Trophoblast cell (in vitro differentiated cells and primary cell): ENCODE data around the gene NKX6-1.
A peak's percentile ranks its signal among the peaks of the same experiment; 100 is the strongest.

Experiments
- DNase-seq, 2 donors: peaks; one replicate each; pipeline ENCODE4 v3.0.0-alpha.2; 2016
- H2AFZ ChIP-seq: 2 replicates; pipeline ENCODE4 v1.6.1; 2013; ENCODE audit warnings: low read length, moderate library complexity, mild to moderate bottlenecking; ENCODE audit not compliant: insufficient read depth, poor library complexity
- H2AK5ac ChIP-seq: 2 replicates; pipeline ENCODE4 v1.6.1; 2013; ENCODE audit warnings: mild to moderate bottlenecking, low read length
- H2BK120ac ChIP-seq: 2 replicates; pipeline ENCODE4 v1.6.1; 2013; ENCODE audit warnings: low read length, mild to moderate bottlenecking, moderate library complexity; ENCODE audit not compliant: insufficient read depth, poor library complexity
- H2BK12ac ChIP-seq: 2 replicates; pipeline ENCODE4 v1.6.1; 2013; ENCODE audit warnings: mild to moderate bottlenecking, low read length, moderate library complexity
- H2BK5ac ChIP-seq: 2 replicates; pipeline ENCODE4 v1.6.1; 2013; ENCODE audit warnings: low read length, low read depth, moderate library complexity, mild to moderate bottlenecking; ENCODE audit not compliant: poor library complexity
- H3K14ac ChIP-seq: 2 replicates; pipeline ENCODE4 v1.6.1; 2013; ENCODE audit warnings: mild to moderate bottlenecking, low read length
- H3K18ac ChIP-seq: 2 replicates; pipeline ENCODE4 v1.6.1; 2013; ENCODE audit warnings: mild to moderate bottlenecking, low read length
- H3K23ac ChIP-seq: 2 replicates; pipeline ENCODE4 v1.6.1; 2013; ENCODE audit warnings: low read length
- H3K27ac ChIP-seq: 2 replicates; pipeline ENCODE4 v1.5.1; 2013; ENCODE audit warnings: low read depth, mild to moderate bottlenecking, inconsistent platforms, low read length, moderate library complexity
- H3K27me3 ChIP-seq: 2 replicates; pipeline ENCODE4 v1.6.1; 2013; ENCODE audit warnings: inconsistent platforms, mild to moderate bottlenecking, low read length, moderate library complexity; ENCODE audit not compliant: insufficient read depth
- H3K36me3 ChIP-seq, 2 experiments: 1 replicate in 1 of 2; 2 replicates in 1 of 2; pipeline ENCODE4 v1.6.1; 2013; ENCODE audit warnings: low read length in 2 of 2, mild to moderate bottlenecking in 2 of 2, moderate library complexity in 1 of 2; ENCODE audit not compliant: insufficient read depth in 2 of 2, control insufficient read depth in 1 of 2
- H3K4ac ChIP-seq: 2 replicates; pipeline ENCODE4 v1.6.1; 2013; ENCODE audit warnings: low read depth, mild to moderate bottlenecking, low read length, moderate library complexity
- H3K4me1 ChIP-seq, 2 experiments: 1 replicate in 1 of 2; 2 replicates in 1 of 2; pipeline ENCODE4 v1.6.1; 2013; ENCODE audit warnings: low read length in 2 of 2, mild to moderate bottlenecking in 2 of 2, moderate library complexity in 1 of 2; ENCODE audit not compliant: insufficient read depth in 2 of 2, control insufficient read depth in 1 of 2
- H3K4me2 ChIP-seq: 2 replicates; pipeline ENCODE4 v1.6.1; 2013; ENCODE audit warnings: inconsistent platforms, mild to moderate bottlenecking, low read length, moderate library complexity
- H3K4me3 ChIP-seq: 2 replicates; pipeline ENCODE4 v1.5.1; 2013; ENCODE audit warnings: mild to moderate bottlenecking, low read depth, low read length, inconsistent platforms
- H3K79me1 ChIP-seq: one replicate; pipeline ENCODE4 v1.6.1; 2013; ENCODE audit warnings: low read length
- H3K79me2 ChIP-seq: 2 replicates; pipeline ENCODE4 v1.6.1; 2013; ENCODE audit warnings: low read length, mild to moderate bottlenecking; ENCODE audit not compliant: control insufficient read depth, insufficient read depth, poor library complexity
- H3K9ac ChIP-seq: 2 replicates; pipeline ENCODE4 v1.6.1; 2013; ENCODE audit warnings: mild to moderate bottlenecking, low read length
- H3K9me3 ChIP-seq: 2 replicates; pipeline ENCODE4 v1.6.1; 2013; ENCODE audit warnings: low read depth, mild to moderate bottlenecking, control low read depth, inconsistent platforms, low read length; ENCODE audit not compliant: insufficient read depth
- H4K12ac ChIP-seq: 2 replicates; pipeline ENCODE4 v1.6.1; 2013; ENCODE audit warnings: low read depth, mild to moderate bottlenecking, low read length, moderate library complexity
- H4K8ac ChIP-seq: 2 replicates; pipeline ENCODE4 v1.6.1; 2013; ENCODE audit warnings: low read depth, mild to moderate bottlenecking, low read length, moderate library complexity
- H4K91ac ChIP-seq: one replicate; pipeline ENCODE4 v1.6.1; 2013; ENCODE audit warnings: low read depth, mild to moderate bottlenecking, low read length, moderate library complexity
- WGBS: extraction: QIAGEN DNeasy Blood & Tissue Kit; methylation state at CpG from one replicate; pipeline ENCODE4 v1.1.7; 2013; ENCODE audit warnings: missing lambda C conversion rate; ENCODE audit not compliant: insufficient read length, insufficient coverage; ENCODE audit errors: extremely low coverage; 5-methylcytosine and 5-hydroxymethylcytosine counted together

NKX6-1 gene

GRCh38 chr4:84531689-84532088 is 32.6 kb upstream of the NKX6-1 start:
- Histone ChIP-seq H3K36me3 (no peaks in the 10 kb centered on the region), H4K8ac (no peak overlapping the region), H4K12ac (no peak overlapping the region), H3K18ac (no peak overlapping the region), H3K9me3 (no peaks in the 10 kb centered on the region), H3K79me2 (no peaks in the 10 kb centered on the region), H2BK120ac (no peak overlapping the region), H3K27me3 (no peaks in the 10 kb centered on the region), H2AK5ac (no peak overlapping the region), H3K79me1 (peaks cover 2% of the 10 kb centered on the region), H3K9ac (no peak overlapping the region), H3K23ac (no peak overlapping the region), H2AFZ (no peak overlapping the region), H4K91ac (no peak overlapping the region), H2BK12ac (no peak overlapping the region), H3K4ac (no peak overlapping the region), H3K27ac (no peak overlapping the region), H3K4me2 (no peak overlapping the region), H3K14ac (no peak overlapping the region), H2BK5ac (no peak overlapping the region), H3K4me3 (no peak overlapping the region), H3K4me1 (peaks cover 2 to 6% of the 10 kb centered on the region in 2 experiments)
- no CpG with 5 or more reads among the region's 2 CpGs for WGBS
- peak; percentile 86 to 96 for DNase-seq

- DNase-seq = peak in 1 of 2 donors; percentile 20
- no peaks in the 10 kb centered on the region for H3K9me3 ChIP-seq
- H2AFZ ChIP-seq = no peak overlapping the region
- H3K79me1 ChIP-seq = peaks cover 2% of the 10 kb centered on the region
- H4K91ac ChIP-seq = no peak overlapping the region
- H3K79me2 ChIP-seq = no peaks in the 10 kb centered on the region
- H2BK5ac ChIP-seq = no peak overlapping the region
- H2AK5ac ChIP-seq = no peak overlapping the region
- no peak overlapping the region for H3K4me3 ChIP-seq
- H3K27ac ChIP-seq = no peak overlapping the region
- no peaks in the 10 kb centered on the region for H3K27me3 ChIP-seq
- no peak overlapping the region for H3K14ac ChIP-seq
- no peak overlapping the region for H3K23ac ChIP-seq
- no peak overlapping the region for H3K4ac ChIP-seq
- H2BK120ac ChIP-seq = no peak overlapping the region
- H3K9ac ChIP-seq = no peak overlapping the region
- H3K36me3 ChIP-seq = no peaks in the 10 kb centered on the region
- no peak overlapping the region for H4K12ac ChIP-seq
- WGBS = no CpG with 5 or more reads among the region's 1 CpG
- peaks cover 2 to 6% of the 10 kb centered on the region in 2 experiments for H3K4me1 ChIP-seq
- no peak overlapping the region for H4K8ac ChIP-seq
- no peak overlapping the region for H3K4me2 ChIP-seq
- no peak overlapping the region for H3K18ac ChIP-seq
- no peak overlapping the region for H2BK12ac ChIP-seq
Measured at GRCh38 chr4:84530871-84531270, 31.8 kb upstream of the NKX6-1 start.

GRCh38 chr4:84530454-84530853 is 31.4 kb upstream of the NKX6-1 start:
- no peak overlapping the region for H3K18ac ChIP-seq
- no peak overlapping the region for H3K4me2 ChIP-seq
- H4K8ac ChIP-seq = no peak overlapping the region
- no peak overlapping the region for H2AK5ac ChIP-seq
- no peaks in the 10 kb centered on the region for H3K79me2 ChIP-seq
- DNase-seq = no peak
- no peak overlapping the region for H3K4ac ChIP-seq
- no peaks in the 10 kb centered on the region for H3K9me3 ChIP-seq
- H3K27me3 ChIP-seq = no peaks in the 10 kb centered on the region
- no peak overlapping the region for H2BK120ac ChIP-seq
- H2BK5ac ChIP-seq = no peak overlapping the region
- no peak overlapping the region for H3K23ac ChIP-seq
- no peak overlapping the region for H4K12ac ChIP-seq
- H3K14ac ChIP-seq = no peak overlapping the region
- no peak overlapping the region for H3K4me3 ChIP-seq
- no peak overlapping the region for H4K91ac ChIP-seq
- peaks cover 2 to 6% of the 10 kb centered on the region in 2 experiments for H3K4me1 ChIP-seq
- H3K9ac ChIP-seq = no peak overlapping the region
- no peaks in the 10 kb centered on the region for H3K36me3 ChIP-seq
- H2AFZ ChIP-seq = no peak overlapping the region
- no CpG with 5 or more reads among the region's 1 CpG for WGBS
- H2BK12ac ChIP-seq = no peak overlapping the region
- peaks cover 2% of the 10 kb centered on the region for H3K79me1 ChIP-seq
- H3K27ac ChIP-seq = no peak overlapping the region

- H3K36me3 ChIP-seq = no peaks in the 10 kb centered on the region
- peaks cover 2% of the 10 kb centered on the region for H3K79me1 ChIP-seq
- no peak overlapping the region for H3K23ac ChIP-seq
- no peak overlapping the region for H4K8ac ChIP-seq
- H3K4me2 ChIP-seq = no peak overlapping the region
- no CpG with 5 or more reads among the region's 2 CpGs for WGBS
- no peaks in the 10 kb centered on the region for H3K9me3 ChIP-seq
- H2BK12ac ChIP-seq = no peak overlapping the region
- no peak overlapping the region for H3K4me3 ChIP-seq
- H3K18ac ChIP-seq = no peak overlapping the region
- H4K91ac ChIP-seq = no peak overlapping the region
- H4K12ac ChIP-seq = no peak overlapping the region
- no peak overlapping the region for H3K4ac ChIP-seq
- no peak overlapping the region for H2BK120ac ChIP-seq
- no peaks in the 10 kb centered on the region for H3K27me3 ChIP-seq
- H3K79me2 ChIP-seq = no peaks in the 10 kb centered on the region
- H2AK5ac ChIP-seq = no peak overlapping the region
- H3K27ac ChIP-seq = no peak overlapping the region
- peaks cover 2 to 6% of the 10 kb centered on the region in 2 experiments for H3K4me1 ChIP-seq
- no peak overlapping the region for H2AFZ ChIP-seq
- H3K14ac ChIP-seq = no peak overlapping the region
- H3K9ac ChIP-seq = no peak overlapping the region
- no peak overlapping the region for H2BK5ac ChIP-seq
- peak in 1 of 2 donors; percentile 78 for DNase-seq
Measured at GRCh38 chr4:84529169-84529751, 30.2 kb upstream of the NKX6-1 start.
